ENCODE measurements around the gene SMCO1.

GRCh38 chr3:196499807-196500524, 15.2 kb downstream of the SMCO1 start:
- TF ChIP-seq POLR2A (IDR thresholded peaks at IDR 0.05) (no peak), CTCF (IDR thresholded peaks at IDR 0.05) (no peak), POLR2AphosphoS5 (IDR thresholded peaks at IDR 0.05) (no peak)

Measured in stomach (tissue), 4 donors.